GM23248 (cell line): ENCODE results near the gene SPINT2. TPM values are rescaled to one million over a fixed set of nuclear protein-coding genes. Genes with fewer than 3 reads are reported as not detected.

Experiments used
- DNase-seq: peaks from one replicate; pipeline ENCODE4 v3.0.0-alpha.2; 2015
- H2AFZ ChIP-seq: fragments of 200-600 bp; sonication (generic); 2 replicates; pipeline ENCODE4 v1.6.1; 2016; ENCODE audit warnings: antibody characterized with exemption
- H3F3A ChIP-seq: fragments of 200-600 bp; sonication (generic); 2 replicates; pipeline ENCODE4 v1.6.1; 2016; ENCODE audit warnings: mild to moderate bottlenecking, antibody characterized with exemption, mixed run types; ENCODE audit not compliant: insufficient read depth
- H3K27ac ChIP-seq: fragments of 200-600 bp; sonication (generic); 2 replicates; pipeline ENCODE4 v1.5.1; 2016; ENCODE audit warnings: mild to moderate bottlenecking
- H3K27me3 ChIP-seq: fragments of 200-600 bp; sonication (generic); replicated peaks from 2 replicates; pipeline ENCODE4 v1.6.1; 2016; ENCODE audit warnings: mild to moderate bottlenecking; ENCODE audit not compliant: insufficient read depth
- H3K36me3 ChIP-seq: fragments of 200-600 bp; sonication (generic); 2 replicates; pipeline ENCODE4 v1.6.1; 2016; ENCODE audit warnings: low read depth, mild to moderate bottlenecking
- H3K4me1 ChIP-seq: fragments of 200-600 bp; sonication (generic); 2 replicates; pipeline ENCODE4 v1.6.1; 2016; ENCODE audit warnings: mild to moderate bottlenecking; ENCODE audit not compliant: insufficient read depth
- H3K4me2 ChIP-seq: fragments of 200-600 bp; sonication (generic); one replicate; pipeline ENCODE4 v1.6.1; 2016; ENCODE audit warnings: mild to moderate bottlenecking; ENCODE audit not compliant: unreplicated experiment
- H3K4me3 ChIP-seq: fragments of 200-600 bp; sonication (generic); 2 replicates; pipeline ENCODE4 v1.5.1; 2016; ENCODE audit warnings: mild to moderate bottlenecking
- H3K79me2 ChIP-seq: fragments of 200-600 bp; sonication (generic); 2 replicates; pipeline ENCODE4 v1.6.1; 2016; ENCODE audit warnings: mild to moderate bottlenecking; ENCODE audit not compliant: insufficient read depth
- H3K9ac ChIP-seq: fragments of 200-600 bp; sonication (generic); 2 replicates; pipeline ENCODE4 v1.6.1; 2016; ENCODE audit warnings: mild to moderate bottlenecking
- H3K9me2 ChIP-seq: fragments of 200-600 bp; sonication (generic); 2 replicates; pipeline ENCODE4 v1.6.1; 2016; ENCODE audit warnings: mixed run types, mild to moderate bottlenecking, moderate library complexity; ENCODE audit not compliant: insufficient read depth
- H3K9me3 ChIP-seq: fragments of 200-600 bp; sonication (generic); one replicate; pipeline ENCODE4 v1.6.1; 2017; ENCODE audit warnings: low read depth
- H4K20me1 ChIP-seq: fragments of 200-600 bp; sonication (generic); 2 replicates; pipeline ENCODE4 v1.6.0; 2016; ENCODE audit not compliant: insufficient read depth
- EZH2 ChIP-seq: fragments of 200-600 bp; sonication (generic); IDR thresholded peaks from 2 replicates; pipeline ENCODE4 v1.6.1; 2018; ENCODE audit warnings: antibody characterized with exemption, mild to moderate bottlenecking; ENCODE audit not compliant: insufficient read depth, poor library complexity, severe bottlenecking
- EZH2phosphoT487 ChIP-seq: fragments of 200-600 bp; sonication (generic); IDR thresholded peaks from 2 replicates; pipeline ENCODE4 v1.6.1; 2018; ENCODE audit warnings: antibody characterized with exemption, moderate library complexity, mild to moderate bottlenecking, low read depth; ENCODE audit not compliant: insufficient read depth
- WGBS, 2 experiments: methylation state at CpG; one replicate each; pipeline ENCODE4 v1.1.6; 2015 to 2017; ENCODE audit warnings: low lambda C conversion rate in 2 of 2, low coverage in 1 of 2; ENCODE audit errors: missing lambda C conversion rate in 2 of 2; 5-methylcytosine and 5-hydroxymethylcytosine counted together
- in situ Hi-C: fragments of 300-500 bp; cut with MboI; formaldehyde crosslinking; loops from 2 replicates; pipeline ENCODE4 v1.15.0; 2020
- polyA plus RNA-seq: library from polyadenylated mRNA; unstranded; fragments of >200 nt; fragmentation: Nextera tagmentation; extraction: Ambion mirVana; gene quantifications from 2 replicates; pipeline ENCODE4 v1.2.1, GENCODE V29; 2016
- total RNA-seq: library from RNA; depleted of rRNA; stranded (reverse); fragments of >200 nt; shearing (Covaris generic); gene quantifications from 2 replicates; pipeline ENCODE4 v1.2.3, GENCODE V29; 2014

SPINT2 gene
- total and polyA plus RNA-seq, 2 experiments from 2014 or later, result 3.2 to 9.3 TPM

DNA sequence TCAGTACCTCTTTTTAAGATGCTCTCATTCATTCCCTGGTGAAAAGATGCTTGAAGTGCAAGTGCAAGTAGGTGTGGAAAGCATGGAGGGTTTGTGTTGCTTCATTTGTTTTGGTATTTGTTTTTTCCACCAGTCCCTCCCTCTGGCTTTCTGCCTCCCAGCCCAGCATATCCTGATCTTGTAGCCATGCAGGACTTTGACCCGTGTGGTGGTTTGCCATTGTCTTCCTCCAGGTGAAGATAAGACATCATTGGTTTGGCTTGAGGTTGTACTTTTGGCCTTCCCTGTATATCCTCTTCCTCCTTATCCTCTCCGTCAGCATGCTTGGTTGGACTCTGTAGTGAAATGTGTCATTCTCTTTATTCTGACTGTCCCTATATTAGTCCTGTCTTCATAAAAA lies 9.1 kb downstream of the SPINT2 start:
- no peak for TF ChIP-seq EZH2phosphoT487
- no peak for TF ChIP-seq EZH2
- in situ Hi-C loops, result no loop called here
- WGBS, 2 experiments, result 54 to 63% methylated on average over 2 of the region's 2 CpGs
- Histone ChIP-seq H3K79me2 (no peaks in the 10 kb centered on the region), H4K20me1 (no peaks in the 10 kb centered on the region), H3K4me1 (peaks cover 44% of the 10 kb centered on the region), H3K4me2 (no peak overlapping the region), H2AFZ (no peak overlapping the region), H3F3A (peaks cover 31% of the 10 kb centered on the region), H3K27me3 (no peaks in the 10 kb centered on the region), H3K27ac (no peak overlapping the region), H3K36me3 (no peaks in the 10 kb centered on the region), H3K9me3 (no peaks in the 10 kb centered on the region), H3K4me3 (no peak overlapping the region), H3K9me2 (no peaks in the 10 kb centered on the region), H3K9ac (no peak overlapping the region)
- DNase-seq, result no peak

- H2AFZ ChIP-seq, result peak overlapping the region; percentile 3; the same call in 1 of the 2 replicates
- H3K4me2 ChIP-seq, result no peak overlapping the region
- 47 to 54% methylated on average over 9 of the region's 9 CpGs for WGBS, 2 experiments
- no peak overlapping the region for H3K27ac ChIP-seq
- no peak overlapping the region for H3K9ac ChIP-seq
- DNase-seq, result no peak
- in situ Hi-C loops, result no loop called here
- peaks cover 37% of the 10 kb centered on the region for H3F3A ChIP-seq
- H3K79me2 ChIP-seq, result no peaks in the 10 kb centered on the region
- TF ChIP-seq EZH2phosphoT487, result no peak
- no peak for TF ChIP-seq EZH2
- no peaks in the 10 kb centered on the region for H3K9me3 ChIP-seq
- no peaks in the 10 kb centered on the region for H3K27me3 ChIP-seq
- H3K4me1 ChIP-seq, result peaks cover 47% of the 10 kb centered on the region
- H4K20me1 ChIP-seq, result no peaks in the 10 kb centered on the region
- no peak overlapping the region for H3K4me3 ChIP-seq
- no peaks in the 10 kb centered on the region for H3K9me2 ChIP-seq
- H3K36me3 ChIP-seq, result no peaks in the 10 kb centered on the region
Measured at GRCh38 chr19:38274739-38275138, 10.4 kb downstream of the SPINT2 start.

DNA sequence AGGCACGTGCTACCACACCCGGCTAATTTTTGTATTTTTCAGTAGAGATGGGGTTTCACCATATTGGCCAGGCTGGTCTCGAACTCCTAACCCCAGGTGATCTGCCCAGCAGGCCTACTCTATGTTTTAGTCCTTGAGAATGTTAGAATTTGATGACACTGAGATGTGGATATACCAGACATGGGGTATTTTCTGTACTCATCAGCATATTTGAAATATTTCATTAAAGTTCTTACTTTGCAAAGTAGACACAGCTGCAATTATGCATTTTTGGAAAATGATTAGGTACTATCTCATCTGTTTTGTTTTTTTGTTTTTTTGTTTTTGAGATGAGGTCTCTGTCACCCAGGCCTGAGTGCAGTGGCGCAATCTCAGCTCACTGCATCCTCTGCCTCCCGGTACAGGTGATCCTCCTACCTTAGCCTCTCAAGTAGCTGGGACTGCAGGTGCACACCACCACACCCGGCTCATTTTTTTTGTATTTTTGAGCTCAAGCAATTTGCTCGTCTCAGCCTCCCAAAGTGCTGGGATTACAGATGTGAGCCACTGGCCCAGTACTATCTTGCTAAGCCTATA lies 12.7 kb downstream of the SPINT2 start:
- Histone ChIP-seq H2AFZ (peak overlapping the region; percentile 7; the same call in 1 of the 2 replicates), H3K36me3 (no peaks in the 10 kb centered on the region), H3F3A (peaks cover 31% of the 10 kb centered on the region), H3K4me1 (peaks cover 33% of the 10 kb centered on the region), H3K9ac (peak overlapping the region; percentile 28; the same call in 1 of the 2 replicates), H3K27me3 (no peaks in the 10 kb centered on the region), H3K9me2 (no peaks in the 10 kb centered on the region), H3K9me3 (no peaks in the 10 kb centered on the region), H4K20me1 (no peaks in the 10 kb centered on the region), H3K4me3 (peak overlapping the region; percentile 30; the same call in 1 of the 2 replicates), H3K79me2 (no peaks in the 10 kb centered on the region), H3K27ac (peak overlapping the region; percentile 66), H3K4me2 (peak overlapping the region; percentile 60)
- 91 to 94% methylated on average over 7 of the region's 7 CpGs for WGBS, 2 experiments
- in situ Hi-C loops, result no loop called here
- DNase-seq, result no peak
- TF ChIP-seq EZH2phosphoT487, result no peak
- TF ChIP-seq EZH2, result no peak

GRCh38 chr19:38277549-38277948 lies 13.2 kb downstream of the SPINT2 start:
- Histone ChIP-seq H3K27ac (peak overlapping the region; percentile 66), H4K20me1 (no peaks in the 10 kb centered on the region)

More at GRCh38 chr19:38277549-38277948, 13.2 kb downstream of the SPINT2 start:
- peaks cover 33% of the 10 kb centered on the region for H3K4me1 ChIP-seq
- TF ChIP-seq EZH2phosphoT487 (no peak), EZH2 (no peak)
- in situ Hi-C loops, result no loop called here
- H3K4me2 ChIP-seq, result peak overlapping the region; percentile 60
- peak overlapping the region; percentile 7; the same call in 1 of the 2 replicates for H2AFZ ChIP-seq
- no peaks in the 10 kb centered on the region for H3K27me3 ChIP-seq
- H3K9me3 ChIP-seq, result no peaks in the 10 kb centered on the region
- 50 to 65% methylated on average over 5 of the region's 5 CpGs for WGBS, 2 experiments
- H3K36me3 ChIP-seq, result no peaks in the 10 kb centered on the region
- H3K79me2 ChIP-seq, result no peaks in the 10 kb centered on the region
- peaks cover 31% of the 10 kb centered on the region for H3F3A ChIP-seq
- peak overlapping the region; percentile 28; the same call in 1 of the 2 replicates for H3K9ac ChIP-seq
- peak overlapping the region; percentile 30; the same call in 1 of the 2 replicates for H3K4me3 ChIP-seq
- peak; percentile 70 for DNase-seq
- no peaks in the 10 kb centered on the region for H3K9me2 ChIP-seq
